ENCODE results near the gene RRP36.
A peak's percentile ranks its signal among the peaks of the same experiment; 100 is the strongest.
"Not testable (repeated sequence)": the region's sequence is repeated elsewhere in the genome, so short reads cannot be mapped to it uniquely, and the experiment has no call there.

RRP36 gene

GRCh38 chr6:43037706-43038105, 16.3 kb downstream of the RRP36 start:
- DNase-seq (no peak), ATAC-seq (peak; percentile 12)

- DNase-seq (no peak), ATAC-seq (no peak)
These were observed 17.3 kb downstream of the RRP36 start for GRCh38 chr6:43038727-43039126.

DNA sequence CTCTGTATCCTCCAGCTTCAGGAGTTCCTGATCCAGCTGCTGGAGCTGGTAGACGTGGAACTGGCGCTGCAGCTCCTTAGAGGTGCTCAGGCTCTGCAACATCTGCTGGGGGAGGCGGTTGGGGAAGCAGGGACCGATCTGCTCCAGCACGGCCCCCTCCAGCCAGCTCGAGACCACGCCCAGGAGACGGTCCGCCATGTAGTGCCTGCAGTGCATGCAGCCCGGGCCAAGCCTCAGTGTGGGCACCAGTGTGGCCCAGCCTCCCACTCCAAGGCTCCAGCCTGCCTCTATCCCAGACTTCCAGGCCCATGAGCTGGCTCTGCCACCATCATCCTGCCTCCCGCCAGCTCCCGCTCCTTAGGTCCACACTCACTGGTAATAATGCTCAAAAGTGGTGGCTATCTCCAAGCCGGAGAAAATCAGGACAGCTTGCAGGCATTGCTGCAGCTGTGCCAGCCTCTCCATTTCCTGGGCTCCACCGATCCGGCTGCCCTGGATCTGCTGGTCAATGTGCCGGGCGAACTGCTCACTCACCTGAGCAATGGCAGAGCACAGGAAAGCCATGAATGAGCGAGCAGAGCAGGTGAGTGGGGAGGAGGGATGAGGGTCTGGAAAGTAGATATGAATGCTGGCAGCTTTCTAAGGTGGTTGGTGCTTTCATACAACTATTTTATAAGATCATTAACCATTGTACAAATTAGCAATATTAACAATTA, 19.3 kb downstream of the RRP36 start:
- ATAC-seq, result no peak
- DNase-seq, result no peak

GRCh38 chr6:43041475-43041874, 20.1 kb downstream of the RRP36 start:
- DNase-seq, ATAC-seq: not testable (repeated sequence)

GRCh38 chr6:43043310-43043709, 21.9 kb downstream of the RRP36 start:
- ATAC-seq (no peak), DNase-seq (no peak)

DNA sequence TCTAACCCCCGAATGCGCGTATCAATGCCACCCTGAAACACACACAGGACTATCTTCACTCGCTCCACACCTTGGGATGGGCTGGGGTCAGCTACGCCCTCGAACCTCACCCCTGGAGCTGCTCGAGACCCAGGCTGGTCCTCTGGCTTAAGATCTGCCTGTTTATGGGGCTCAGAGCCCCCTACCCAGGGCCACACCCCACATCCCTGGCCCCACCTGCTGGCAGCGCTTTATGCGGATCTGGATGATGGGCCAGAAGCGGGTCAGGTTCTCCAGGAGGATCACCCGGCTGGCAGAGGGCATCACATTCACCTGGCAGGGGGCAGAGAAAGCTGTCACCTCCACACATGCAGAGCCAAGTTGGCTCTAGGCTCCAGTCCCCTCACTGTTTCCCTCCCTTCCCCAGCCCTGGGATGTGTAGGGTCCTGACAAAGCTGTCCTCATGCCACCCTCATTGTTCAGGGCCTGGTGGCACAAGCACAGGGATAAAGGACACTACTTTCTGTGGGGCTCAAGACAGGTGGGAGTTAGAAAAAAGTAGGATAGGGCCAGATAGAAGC, 24.0 kb downstream of the RRP36 start:
- DNase-seq (no peak), ATAC-seq (no peak)

DNA sequence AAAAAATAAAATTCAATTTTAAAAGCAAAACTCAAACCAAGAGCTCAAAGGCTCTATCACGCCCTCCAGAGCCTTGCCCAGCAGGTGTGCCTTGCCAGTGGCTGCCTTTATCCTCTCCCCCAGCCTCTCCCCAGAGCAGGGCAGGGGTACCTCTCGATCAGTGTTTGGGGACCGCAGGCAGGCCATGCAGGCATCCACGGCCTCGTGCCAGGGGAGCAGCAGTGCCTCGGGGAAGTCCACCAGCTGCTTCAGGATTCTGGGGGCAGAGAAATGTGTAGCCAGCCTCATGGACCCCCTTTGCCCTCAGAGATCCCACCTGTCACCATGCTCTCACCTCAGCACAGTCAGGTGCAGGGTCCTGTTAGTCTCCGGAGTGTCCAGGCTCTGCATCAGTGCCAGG, 26.6 kb downstream of the RRP36 start:
- DNase-seq (no peak), ATAC-seq (no peak)

- DNase-seq, result no peak
- ATAC-seq, result no peak
These were observed 29.6 kb downstream of the RRP36 start for GRCh38 chr6:43050981-43051380.

DNA sequence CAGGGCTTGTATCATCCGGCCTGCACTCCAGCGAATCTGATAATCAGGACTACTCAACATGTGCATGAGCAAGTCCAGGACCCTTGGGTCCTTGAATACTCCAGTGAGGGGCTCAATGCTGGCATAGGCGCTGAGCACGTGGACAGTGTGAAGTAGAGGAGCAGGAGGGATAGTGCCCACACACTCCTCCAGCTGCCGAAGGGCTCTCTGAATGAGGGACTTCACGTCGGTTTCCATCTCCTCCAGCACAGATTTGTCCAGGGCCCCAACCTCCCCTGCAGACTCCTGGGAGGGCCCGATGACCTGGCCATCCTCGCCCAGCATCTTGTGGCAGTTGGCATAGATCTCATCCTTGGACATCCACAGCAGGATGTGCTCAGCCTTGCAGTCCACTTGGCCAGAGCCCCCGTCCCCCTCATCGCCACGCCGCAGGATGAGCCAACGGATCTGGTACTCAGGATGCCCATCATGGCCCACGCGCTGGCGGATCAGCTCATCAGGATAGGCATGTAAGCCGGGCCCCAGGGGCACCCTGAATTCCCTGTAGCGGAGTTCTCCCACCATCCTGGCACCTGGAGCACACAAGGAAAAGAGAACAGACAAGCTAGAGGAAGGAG, 30.9 kb downstream of the RRP36 start:
- no peak for DNase-seq
- no peak for ATAC-seq

DNA sequence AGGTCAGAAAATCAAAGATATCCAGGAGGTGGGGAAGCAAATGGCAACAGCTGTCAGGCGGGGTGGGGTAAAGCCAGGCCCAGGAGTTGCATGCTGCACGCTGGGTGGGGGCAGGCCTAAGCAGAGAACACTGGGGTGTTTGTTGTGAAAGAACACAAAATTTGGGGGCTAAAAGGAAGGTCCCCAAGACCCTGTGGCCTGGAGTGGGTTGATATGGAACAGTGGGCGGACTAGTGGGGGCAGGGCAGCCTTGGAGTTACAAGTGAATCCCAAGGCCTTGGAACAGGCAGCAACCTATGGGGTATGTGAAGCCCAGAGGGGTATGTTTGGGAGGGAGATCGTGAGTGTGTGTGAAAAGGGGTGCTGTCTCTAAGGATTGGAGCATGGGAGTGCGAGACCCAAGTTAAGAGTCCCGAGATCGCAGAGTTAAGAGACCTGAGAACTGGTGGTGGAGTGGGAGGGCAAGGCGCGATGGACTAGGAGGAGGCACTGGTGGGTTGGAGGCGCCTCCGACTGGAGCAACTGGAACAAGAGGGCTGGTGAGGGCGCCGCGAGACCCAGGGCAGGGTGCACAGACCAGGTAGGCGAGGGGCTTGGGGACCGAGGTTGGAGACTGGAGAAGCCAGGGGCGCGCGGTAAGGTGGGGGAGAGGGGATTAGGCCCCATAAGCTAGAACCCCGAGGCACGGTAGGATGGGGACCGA, 31.6 kb downstream of the RRP36 start:
- ATAC-seq (peak; percentile 34), DNase-seq (peak; percentile 14)

GRCh38 chr6:43053545-43054205, 32.3 kb downstream of the RRP36 start, which contains the start of gene CUL7:
Gene CUL7 (minus strand): TSS chr6:43053851. CDS start chr6:43052788, 1,063 bp downstream.
- DNase-seq, result peak; percentile 93
- peak; percentile 98 for ATAC-seq

- DNase-seq, result no peak
- ATAC-seq, result no peak
These were observed 33.0 kb downstream of the RRP36 start for GRCh38 chr6:43054206-43054943.

DNA sequence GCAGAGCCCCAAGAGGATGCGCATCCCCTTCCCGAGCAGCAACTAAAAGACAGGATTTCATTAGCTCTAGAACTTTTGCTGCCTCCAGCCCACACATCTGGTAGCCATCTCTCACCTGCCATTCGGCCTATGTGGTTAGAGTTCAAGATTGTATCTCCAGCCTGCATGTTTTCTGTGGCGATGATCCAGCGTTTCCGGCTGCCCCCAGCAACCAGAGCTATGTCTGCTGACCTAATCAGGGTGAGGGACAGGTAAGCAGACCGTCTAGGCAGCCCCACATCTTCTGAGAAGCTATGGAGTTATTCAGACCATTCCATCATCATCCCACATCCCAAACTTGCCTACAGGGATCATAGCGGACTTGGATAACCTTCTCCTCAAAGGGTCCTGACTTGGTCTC, 34.5 kb downstream of the RRP36 start:
- no peak for ATAC-seq
- DNase-seq, result no peak

- DNase-seq (no peak), ATAC-seq (no peak)
These were observed 37.1 kb downstream of the RRP36 start for GRCh38 chr6:43058531-43058930.

DNA sequence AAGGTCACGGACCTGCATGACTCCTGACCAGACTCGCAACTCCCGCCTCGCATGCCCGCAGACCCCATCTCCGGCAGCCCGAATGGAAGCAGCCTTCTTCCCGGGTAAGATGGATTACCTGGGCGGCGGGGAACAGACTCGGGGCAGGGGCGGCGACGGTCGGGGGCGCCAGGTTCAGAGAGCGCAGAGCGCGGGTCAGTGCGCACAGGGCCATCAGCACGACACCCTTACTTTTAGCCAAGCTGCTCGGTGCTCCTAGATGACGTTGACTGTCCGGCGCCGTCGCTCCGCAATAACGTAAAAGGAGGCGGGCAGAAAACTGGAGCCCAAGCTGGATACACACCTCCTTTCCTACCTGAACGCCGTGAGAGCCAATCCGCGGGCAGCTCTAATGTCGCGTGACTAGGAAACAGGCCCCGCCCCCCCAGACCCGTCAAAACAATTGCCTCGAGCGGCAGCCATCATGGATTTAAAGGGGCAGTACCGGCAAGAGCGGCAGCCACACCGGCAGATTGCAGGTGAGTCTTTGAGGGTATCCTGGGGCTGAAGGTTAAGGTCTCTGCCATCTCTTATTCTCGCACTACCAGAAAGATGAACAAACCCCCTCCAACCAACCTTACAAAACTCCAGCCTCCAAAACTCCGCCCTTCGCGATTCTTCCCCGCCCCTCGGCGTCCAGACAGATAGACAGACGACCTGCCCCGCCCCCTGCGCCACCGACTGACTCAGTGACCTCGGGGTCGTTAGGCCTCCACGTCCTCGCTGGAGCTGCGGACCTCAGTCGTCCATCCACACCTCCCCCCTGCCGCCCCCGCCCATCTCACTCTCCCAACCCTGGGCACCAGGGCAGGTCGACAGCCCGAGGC, 38.0 kb downstream of the RRP36 start, which contains the start of the genes KLC4 and MRPL2:
Gene KLC4, plus strand, starts transcription at position 464 of the 866 bp plus-strand sequence. CDS start 1,705 bp downstream, outside the sequence.
Gene MRPL2, minus strand, starts transcription at position 267 of the 866 bp plus-strand sequence. Its CDS starts 53 bp downstream, at position 214.
- peak; percentile 96 for ATAC-seq
- peak; percentile 95 for DNase-seq

DNA sequence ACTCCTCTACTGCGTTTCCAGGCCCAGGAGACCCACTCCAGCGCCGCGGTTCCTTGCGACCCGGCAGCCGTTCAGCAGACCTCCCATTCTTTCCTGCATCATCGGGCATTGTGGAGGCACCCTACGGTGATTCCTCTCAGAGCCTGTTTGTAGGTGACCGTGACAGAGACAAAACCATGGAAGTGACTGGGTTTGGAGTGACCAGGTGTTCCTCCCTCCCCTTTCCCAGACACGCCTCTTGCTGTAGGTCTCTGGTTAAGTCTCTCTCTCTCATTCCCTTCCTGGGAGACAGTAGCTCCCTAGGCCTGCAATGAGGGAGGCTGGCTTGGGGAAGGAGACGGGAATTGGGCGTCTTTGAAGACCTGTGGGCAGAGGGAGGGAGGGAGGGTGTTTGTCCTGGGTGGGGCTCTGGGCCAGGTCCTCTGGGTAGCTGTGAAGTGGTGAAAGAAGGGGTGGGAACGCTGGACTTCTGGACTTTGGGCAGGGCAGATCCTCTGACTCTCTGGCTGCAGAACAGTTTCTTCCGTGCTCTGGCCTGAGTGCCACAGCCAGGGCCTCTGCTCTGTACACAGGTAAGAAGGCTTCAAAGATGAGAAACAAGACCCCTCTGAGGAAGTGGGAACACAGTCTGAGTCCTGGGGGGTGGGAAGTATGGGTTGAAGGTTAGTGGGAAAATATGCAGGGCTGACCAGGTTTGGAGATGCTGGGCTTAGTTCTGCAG, 38.8 kb downstream of the RRP36 start:
- no peak for ATAC-seq
- DNase-seq, result no peak

DNA sequence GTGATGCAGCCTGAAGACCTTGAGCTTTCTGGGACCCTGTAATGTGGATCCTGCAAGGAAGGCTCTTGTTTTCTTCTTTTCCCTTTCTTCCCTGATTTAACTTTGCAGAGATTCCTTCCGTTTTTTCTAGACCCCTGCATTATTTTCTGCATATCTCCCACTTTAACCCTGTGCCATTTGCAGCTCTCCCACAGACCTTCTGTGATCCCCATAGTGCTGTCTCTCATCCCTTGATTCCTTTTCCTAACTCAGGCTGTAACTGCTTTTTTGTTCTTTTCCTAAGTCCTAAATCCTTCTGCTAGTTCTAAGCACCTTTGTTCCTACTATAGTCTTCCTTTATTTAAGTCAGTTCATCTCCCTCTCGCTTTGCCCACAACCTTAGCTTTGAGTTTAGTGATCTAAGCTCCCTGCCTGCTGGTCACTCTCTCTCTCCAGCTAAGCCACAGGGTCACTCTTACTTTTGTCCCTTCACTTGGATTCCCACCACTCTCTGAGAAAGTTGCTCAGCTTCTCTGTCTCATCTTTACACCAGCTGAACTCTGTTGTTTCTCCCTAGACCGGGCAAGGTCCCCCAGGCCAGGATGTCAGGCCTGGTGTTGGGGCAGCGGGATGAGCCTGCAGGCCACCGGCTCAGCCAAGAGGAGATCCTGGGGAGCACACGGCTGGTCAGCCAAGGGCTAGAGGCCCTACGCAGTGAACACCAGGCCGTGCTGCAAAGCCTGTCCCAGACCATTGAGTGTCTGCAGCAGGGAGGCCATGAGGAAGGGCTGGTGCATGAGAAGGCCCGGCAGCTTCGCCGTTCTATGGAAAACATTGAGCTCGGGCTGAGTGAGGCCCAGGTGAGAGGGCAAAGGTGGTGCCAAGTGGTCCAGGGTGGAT, 39.6 kb downstream of the RRP36 start:
- DNase-seq (no peak), ATAC-seq (no peak)

- DNase-seq, result no peak
- ATAC-seq, result no peak
These were observed 40.4 kb downstream of the RRP36 start for GRCh38 chr6:43061861-43062260.

- ATAC-seq (no peak), DNase-seq (no peak)
These were observed 41.4 kb downstream of the RRP36 start for GRCh38 chr6:43062818-43063217.

Measured in stimulated activated naive CD8-positive, alpha-beta T cell treated with anti-CD3 and anti-CD28 coated beads, Interleukin-15, Interleukin-2, amounts not matched to agents 100 U/mL and 50 U/mL, for 24 hours (primary cell).